Measurements from ENCODE around the gene TRIM37.

The TRIM37 gene

DNA sequence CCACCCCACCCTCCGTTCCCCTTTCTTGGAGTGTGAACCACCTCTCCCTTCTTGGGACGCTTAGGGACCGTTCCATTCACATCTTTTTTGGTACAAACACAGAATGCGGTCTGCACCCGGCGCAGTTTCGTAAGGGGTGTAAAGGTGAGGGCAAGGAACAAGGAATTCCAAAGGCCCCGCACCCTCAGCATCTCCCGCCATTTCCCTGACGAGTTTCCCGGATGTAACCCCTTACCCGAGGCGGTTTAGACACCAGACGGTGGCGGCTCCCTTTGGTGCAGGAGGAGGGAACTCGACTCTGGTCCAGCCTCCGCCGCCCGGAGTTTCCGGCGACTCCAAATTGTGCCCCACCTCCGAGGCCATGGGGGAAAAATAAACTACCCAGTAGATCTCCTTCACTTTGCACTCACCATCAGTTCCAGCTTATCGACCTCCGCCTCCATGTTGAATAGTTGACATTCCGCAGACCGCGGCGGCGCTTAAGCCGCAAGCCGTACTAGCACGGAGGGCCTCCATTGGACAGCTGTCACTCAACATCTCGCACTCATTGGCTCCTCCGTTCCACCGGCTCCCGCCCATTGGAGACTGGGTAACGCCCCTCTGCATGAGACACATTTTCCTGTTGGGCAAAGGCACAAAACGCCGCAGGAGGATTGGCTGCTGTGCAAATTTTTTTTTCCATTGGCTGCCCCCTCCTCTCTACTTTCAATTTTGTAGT, 48.2 kb upstream of the TRIM37 start, which contains the start of gene SKA2 (continued):
- TF ChIP-seq, protein P1, sequence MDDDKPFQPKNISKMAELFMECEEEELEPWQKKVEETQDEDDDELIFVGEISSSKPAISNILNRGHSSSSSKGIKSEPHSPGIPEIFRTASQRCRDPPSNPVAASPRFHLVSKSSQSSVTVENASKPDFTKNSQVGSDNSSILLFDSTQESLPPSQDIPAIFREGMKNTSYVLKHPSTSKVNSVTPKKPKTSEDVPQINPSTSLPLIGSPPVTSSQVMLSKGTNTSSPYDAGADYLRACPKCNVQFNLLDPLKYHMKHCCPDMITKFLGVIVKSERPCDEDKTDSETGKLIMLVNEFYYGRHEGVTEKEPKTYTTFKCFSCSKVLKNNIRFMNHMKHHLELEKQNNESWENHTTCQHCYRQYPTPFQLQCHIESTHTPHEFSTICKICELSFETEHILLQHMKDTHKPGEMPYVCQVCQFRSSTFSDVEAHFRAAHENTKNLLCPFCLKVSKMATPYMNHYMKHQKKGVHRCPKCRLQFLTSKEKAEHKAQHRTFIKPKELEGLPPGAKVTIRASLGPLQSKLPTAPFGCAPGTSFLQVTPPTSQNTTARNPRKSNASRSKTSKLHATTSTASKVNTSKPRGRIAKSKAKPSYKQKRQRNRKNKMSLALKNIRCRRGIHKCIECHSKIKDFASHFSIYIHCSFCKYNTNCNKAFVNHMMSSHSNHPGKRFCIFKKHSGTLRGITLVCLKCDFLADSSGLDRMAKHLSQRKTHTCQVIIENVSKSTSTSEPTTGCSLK (tag by site-specific recombination; IDR thresholded peaks at IDR 0.05), result no peak
- TF ChIP-seq ZNF830 (tag by site-specific recombination; IDR thresholded peaks at IDR 0.05; ENCODE audit: low read depth), result no peak
- TF ChIP-seq ZBTB21 (tag by site-specific recombination; IDR thresholded peaks at IDR 0.05), result no peak
- TF ChIP-seq, protein P2, sequence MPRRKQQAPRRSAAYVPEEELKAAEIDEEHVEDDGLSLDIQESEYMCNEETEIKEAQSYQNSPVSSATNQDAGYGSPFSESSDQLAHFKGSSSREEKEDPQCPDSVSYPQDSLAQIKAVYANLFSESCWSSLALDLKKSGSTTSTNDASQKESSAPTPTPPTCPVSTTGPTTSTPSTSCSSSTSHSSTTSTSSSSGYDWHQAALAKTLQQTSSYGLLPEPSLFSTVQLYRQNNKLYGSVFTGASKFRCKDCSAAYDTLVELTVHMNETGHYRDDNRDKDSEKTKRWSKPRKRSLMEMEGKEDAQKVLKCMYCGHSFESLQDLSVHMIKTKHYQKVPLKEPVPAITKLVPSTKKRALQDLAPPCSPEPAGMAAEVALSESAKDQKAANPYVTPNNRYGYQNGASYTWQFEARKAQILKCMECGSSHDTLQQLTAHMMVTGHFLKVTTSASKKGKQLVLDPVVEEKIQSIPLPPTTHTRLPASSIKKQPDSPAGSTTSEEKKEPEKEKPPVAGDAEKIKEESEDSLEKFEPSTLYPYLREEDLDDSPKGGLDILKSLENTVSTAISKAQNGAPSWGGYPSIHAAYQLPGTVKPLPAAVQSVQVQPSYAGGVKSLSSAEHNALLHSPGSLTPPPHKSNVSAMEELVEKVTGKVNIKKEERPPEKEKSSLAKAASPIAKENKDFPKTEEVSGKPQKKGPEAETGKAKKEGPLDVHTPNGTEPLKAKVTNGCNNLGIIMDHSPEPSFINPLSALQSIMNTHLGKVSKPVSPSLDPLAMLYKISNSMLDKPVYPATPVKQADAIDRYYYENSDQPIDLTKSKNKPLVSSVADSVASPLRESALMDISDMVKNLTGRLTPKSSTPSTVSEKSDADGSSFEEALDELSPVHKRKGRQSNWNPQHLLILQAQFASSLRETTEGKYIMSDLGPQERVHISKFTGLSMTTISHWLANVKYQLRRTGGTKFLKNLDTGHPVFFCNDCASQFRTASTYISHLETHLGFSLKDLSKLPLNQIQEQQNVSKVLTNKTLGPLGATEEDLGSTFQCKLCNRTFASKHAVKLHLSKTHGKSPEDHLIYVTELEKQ (tag by site-specific recombination; IDR thresholded peaks at IDR 0.05; ENCODE audit: borderline replicate concordance), result no peak; the same call in 1 of the 2 replicates
- no peak for TF ChIP-seq HOXD13 (CRISPR knock-in tag; IDR thresholded peaks at IDR 0.05; ENCODE audit: borderline replicate concordance)
- TF ChIP-seq, protein P3, sequence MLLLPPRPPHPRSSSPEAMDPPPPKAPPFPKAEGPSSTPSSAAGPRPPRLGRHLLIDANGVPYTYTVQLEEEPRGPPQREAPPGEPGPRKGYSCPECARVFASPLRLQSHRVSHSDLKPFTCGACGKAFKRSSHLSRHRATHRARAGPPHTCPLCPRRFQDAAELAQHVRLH (tag by site-specific recombination; IDR thresholded peaks at IDR 0.05), result peak; percentile 82; the same call in 1 of the 2 replicates
- peak; percentile 84 for TF ChIP-seq KLF8 (tag by site-specific recombination; IDR thresholded peaks at IDR 0.05)
- TF ChIP-seq, protein P4, sequence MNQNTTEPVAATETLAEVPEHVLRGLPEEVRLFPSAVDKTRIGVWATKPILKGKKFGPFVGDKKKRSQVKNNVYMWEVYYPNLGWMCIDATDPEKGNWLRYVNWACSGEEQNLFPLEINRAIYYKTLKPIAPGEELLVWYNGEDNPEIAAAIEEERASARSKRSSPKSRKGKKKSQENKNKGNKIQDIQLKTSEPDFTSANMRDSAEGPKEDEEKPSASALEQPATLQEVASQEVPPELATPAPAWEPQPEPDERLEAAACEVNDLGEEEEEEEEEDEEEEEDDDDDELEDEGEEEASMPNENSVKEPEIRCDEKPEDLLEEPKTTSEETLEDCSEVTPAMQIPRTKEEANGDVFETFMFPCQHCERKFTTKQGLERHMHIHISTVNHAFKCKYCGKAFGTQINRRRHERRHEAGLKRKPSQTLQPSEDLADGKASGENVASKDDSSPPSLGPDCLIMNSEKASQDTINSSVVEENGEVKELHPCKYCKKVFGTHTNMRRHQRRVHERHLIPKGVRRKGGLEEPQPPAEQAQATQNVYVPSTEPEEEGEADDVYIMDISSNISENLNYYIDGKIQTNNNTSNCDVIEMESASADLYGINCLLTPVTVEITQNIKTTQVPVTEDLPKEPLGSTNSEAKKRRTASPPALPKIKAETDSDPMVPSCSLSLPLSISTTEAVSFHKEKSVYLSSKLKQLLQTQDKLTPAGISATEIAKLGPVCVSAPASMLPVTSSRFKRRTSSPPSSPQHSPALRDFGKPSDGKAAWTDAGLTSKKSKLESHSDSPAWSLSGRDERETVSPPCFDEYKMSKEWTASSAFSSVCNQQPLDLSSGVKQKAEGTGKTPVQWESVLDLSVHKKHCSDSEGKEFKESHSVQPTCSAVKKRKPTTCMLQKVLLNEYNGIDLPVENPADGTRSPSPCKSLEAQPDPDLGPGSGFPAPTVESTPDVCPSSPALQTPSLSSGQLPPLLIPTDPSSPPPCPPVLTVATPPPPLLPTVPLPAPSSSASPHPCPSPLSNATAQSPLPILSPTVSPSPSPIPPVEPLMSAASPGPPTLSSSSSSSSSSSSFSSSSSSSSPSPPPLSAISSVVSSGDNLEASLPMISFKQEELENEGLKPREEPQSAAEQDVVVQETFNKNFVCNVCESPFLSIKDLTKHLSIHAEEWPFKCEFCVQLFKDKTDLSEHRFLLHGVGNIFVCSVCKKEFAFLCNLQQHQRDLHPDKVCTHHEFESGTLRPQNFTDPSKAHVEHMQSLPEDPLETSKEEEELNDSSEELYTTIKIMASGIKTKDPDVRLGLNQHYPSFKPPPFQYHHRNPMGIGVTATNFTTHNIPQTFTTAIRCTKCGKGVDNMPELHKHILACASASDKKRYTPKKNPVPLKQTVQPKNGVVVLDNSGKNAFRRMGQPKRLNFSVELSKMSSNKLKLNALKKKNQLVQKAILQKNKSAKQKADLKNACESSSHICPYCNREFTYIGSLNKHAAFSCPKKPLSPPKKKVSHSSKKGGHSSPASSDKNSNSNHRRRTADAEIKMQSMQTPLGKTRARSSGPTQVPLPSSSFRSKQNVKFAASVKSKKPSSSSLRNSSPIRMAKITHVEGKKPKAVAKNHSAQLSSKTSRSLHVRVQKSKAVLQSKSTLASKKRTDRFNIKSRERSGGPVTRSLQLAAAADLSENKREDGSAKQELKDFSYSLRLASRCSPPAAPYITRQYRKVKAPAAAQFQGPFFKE (tag by site-specific recombination; IDR thresholded peaks at IDR 0.05; ENCODE audit: borderline replicate concordance), result no peak
- 0 out of 2 replicates have a peak, but pooled peaks have one; percentile 7 for TF ChIP-seq GLIS2 (tag by site-specific recombination; IDR thresholded peaks at IDR 0.05)
- TF ChIP-seq ZBTB1 (tag by site-specific recombination; IDR thresholded peaks at IDR 0.05), result no peak
- TF ChIP-seq ZNF423 (tag by site-specific recombination; IDR thresholded peaks at IDR 0.05), result 0 out of 2 replicates have a peak, but pooled peaks have one; percentile 49
- no peak for TF ChIP-seq BCL11B (tag by site-specific recombination; IDR thresholded peaks at IDR 0.05; ENCODE audit: low read depth)
- TF ChIP-seq, protein P5, sequence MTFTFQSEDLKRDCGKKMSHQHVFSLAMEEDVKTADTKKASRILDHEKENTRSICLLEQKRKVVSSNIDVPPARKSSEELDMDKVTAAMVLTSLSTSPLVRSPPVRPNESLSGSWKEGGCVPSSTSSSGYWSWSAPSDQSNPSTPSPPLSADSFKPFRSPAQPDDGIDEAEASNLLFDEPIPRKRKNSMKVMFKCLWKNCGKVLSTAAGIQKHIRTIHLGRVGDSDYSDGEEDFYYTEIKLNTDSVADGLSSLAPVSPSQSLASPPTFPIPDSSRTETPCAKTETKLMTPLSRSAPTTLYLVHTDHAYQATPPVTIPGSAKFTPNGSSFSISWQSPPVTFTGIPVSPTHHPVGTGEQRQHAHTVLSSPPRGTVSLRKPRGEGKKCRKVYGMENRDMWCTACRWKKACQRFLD (tag by site-specific recombination; IDR thresholded peaks at IDR 0.05), result no peak
- TF ChIP-seq ZNF677 (tag by site-specific recombination; IDR thresholded peaks at IDR 0.05), result no peak
- TF ChIP-seq ZNF248 (tag by site-specific recombination; IDR thresholded peaks at IDR 0.05), result no peak
- TF ChIP-seq ZNF341 (tag by site-specific recombination; IDR thresholded peaks at IDR 0.05; ENCODE audit: low read depth), result no peak
- no peak for TF ChIP-seq ZNF133 (tag by site-specific recombination; IDR thresholded peaks at IDR 0.05)
- TF ChIP-seq IKZF3 (tag by site-specific recombination; IDR thresholded peaks at IDR 0.05), result peak; percentile 70
- TF ChIP-seq HOXC10 (CRISPR knock-in tag; IDR thresholded peaks at IDR 0.05), result no peak
- TF ChIP-seq ZNF670 (tag by site-specific recombination; IDR thresholded peaks at IDR 0.05; ENCODE audit: low read depth), result no peak
- TF ChIP-seq, protein P6, sequence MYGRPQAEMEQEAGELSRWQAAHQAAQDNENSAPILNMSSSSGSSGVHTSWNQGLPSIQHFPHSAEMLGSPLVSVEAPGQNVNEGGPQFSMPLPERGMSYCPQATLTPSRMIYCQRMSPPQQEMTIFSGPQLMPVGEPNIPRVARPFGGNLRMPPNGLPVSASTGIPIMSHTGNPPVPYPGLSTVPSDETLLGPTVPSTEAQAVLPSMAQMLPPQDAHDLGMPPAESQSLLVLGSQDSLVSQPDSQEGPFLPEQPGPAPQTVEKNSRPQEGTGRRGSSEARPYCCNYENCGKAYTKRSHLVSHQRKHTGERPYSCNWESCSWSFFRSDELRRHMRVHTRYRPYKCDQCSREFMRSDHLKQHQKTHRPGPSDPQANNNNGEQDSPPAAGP (tag by site-specific recombination; IDR thresholded peaks at IDR 0.05), result peak; percentile 44; the same call in 1 of the 2 replicates
- TF ChIP-seq, protein P7, sequence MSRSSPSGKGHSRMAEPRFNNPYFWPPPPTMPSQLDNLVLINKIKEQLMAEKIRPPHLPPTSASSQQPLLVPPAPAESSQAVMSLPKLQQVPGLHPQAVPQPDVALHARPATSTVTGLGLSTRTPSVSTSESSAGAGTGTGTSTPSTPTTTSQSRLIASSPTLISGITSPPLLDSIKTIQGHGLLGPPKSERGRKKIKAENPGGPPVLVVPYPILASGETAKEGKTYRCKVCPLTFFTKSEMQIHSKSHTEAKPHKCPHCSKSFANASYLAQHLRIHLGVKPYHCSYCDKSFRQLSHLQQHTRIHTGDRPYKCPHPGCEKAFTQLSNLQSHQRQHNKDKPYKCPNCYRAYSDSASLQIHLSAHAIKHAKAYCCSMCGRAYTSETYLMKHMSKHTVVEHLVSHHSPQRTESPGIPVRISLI (tag by site-specific recombination; IDR thresholded peaks at IDR 0.05), result peak; percentile 99
- no peak for TF ChIP-seq ZNF174 (tag by site-specific recombination; IDR thresholded peaks at IDR 0.05)
- no peak for TF ChIP-seq ZFHX2 (tag by site-specific recombination; conservative IDR thresholded peaks at IDR 0.05)
